ENCODE data around the gene ZSCAN26.

Gene ZSCAN26

GRCh38 chr6:28250747-28251146 lies 16.2 kb upstream of the ZSCAN26 start (continued):
- TF ChIP-seq POU6F1 (CRISPR knock-in tag; IDR thresholded peaks at IDR 0.05; ENCODE audit: borderline replicate concordance, low read depth), result no peak

GRCh38 chr6:28251661-28252008 lies 15.3 kb upstream of the ZSCAN26 start:
- no peak for TF ChIP-seq ZNF8 (CRISPR knock-in tag; IDR thresholded peaks at IDR 0.05)
- TF ChIP-seq ZNF70 (CRISPR knock-in tag; IDR thresholded peaks at IDR 0.05), result no peak
- no peak for TF ChIP-seq ZC3H10 (CRISPR knock-in tag; IDR thresholded peaks at IDR 0.05)
- no peak for TF ChIP-seq SNAI2 (CRISPR knock-in tag; IDR thresholded peaks at IDR 0.05)
- TF ChIP-seq RARB (CRISPR knock-in tag; IDR thresholded peaks at IDR 0.05), result no peak
- TF ChIP-seq ZFP30 (CRISPR knock-in tag; IDR thresholded peaks at IDR 0.05), result no peak
- no peak for TF ChIP-seq PPARA (CRISPR knock-in tag; IDR thresholded peaks at IDR 0.05; ENCODE audit: borderline replicate concordance)
- no peak for TF ChIP-seq CSRNP3 (CRISPR knock-in tag; IDR thresholded peaks at IDR 0.05)
- ATAC-seq, result peak; percentile 65

DNA sequence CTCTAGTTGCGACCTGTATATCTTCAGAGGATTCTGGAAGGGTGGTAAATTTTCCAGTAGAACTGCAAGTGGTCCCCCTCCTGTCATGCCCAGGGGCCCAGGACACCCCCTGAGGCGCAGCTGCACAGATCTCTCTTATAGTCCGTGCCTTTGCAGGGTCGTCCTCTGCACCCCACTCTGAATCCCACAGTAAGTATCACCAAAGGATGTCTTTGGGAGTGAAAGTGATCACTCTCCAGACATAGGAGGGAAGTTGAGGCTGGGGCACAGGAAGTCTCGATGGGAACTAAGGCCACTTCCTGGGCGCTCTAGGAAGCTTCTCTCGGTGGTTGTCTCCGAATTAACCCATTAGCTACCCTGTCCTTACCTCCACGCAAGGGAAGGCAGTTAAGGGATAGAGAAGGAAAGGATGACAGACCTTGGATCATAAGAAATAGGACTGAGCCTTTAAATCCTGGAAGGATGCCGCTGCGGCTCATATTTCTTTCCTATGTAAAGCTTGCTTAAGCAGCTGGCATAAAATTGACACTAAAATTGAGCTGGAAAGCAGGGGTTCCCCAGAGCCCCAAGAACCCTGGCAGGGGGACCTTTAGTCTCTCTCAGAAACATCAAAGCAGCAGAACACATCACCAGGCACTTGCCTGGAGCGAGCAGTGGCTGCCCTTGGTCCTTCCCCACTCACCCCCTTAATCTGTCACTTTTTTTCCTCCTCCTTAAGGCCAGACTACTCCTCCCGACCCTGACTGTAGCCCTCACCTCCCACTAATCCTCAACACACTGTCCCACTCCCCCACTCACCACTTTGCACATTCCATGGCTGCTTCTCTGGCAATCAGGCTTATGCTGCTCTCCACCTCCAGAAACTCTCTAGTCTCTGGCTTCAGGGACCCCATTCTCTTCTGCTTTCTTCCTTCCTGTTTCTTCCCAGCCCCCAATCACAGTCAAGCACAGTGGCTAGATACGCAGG lies 14.7 kb upstream of the ZSCAN26 start, which contains the start of gene ZKSCAN4:
Gene ZKSCAN4, minus strand, starts transcription at position 261 of the 967 bp plus-strand sequence. CDS start 289 bp downstream, outside the sequence.
- peak; percentile 98 for ATAC-seq
- TF ChIP-seq ZNF8 (CRISPR knock-in tag; IDR thresholded peaks at IDR 0.05), result no peak
- no peak for TF ChIP-seq ESRRG (CRISPR knock-in tag; IDR thresholded peaks at IDR 0.05)
- TF ChIP-seq ZNF565 (CRISPR knock-in tag; conservative IDR thresholded peaks at IDR 0.05; ENCODE audit: low read depth), result no peak
- no peak for TF ChIP-seq RARB (CRISPR knock-in tag; IDR thresholded peaks at IDR 0.05)
- TF ChIP-seq TOX (CRISPR knock-in tag; IDR thresholded peaks at IDR 0.05; ENCODE audit: borderline replicate concordance), result no peak
- no peak for TF ChIP-seq ZNF70 (CRISPR knock-in tag; IDR thresholded peaks at IDR 0.05)
- TF ChIP-seq GLIS3 (CRISPR knock-in tag; IDR thresholded peaks at IDR 0.05), result no peak
- TF ChIP-seq ISL1 (CRISPR knock-in tag; IDR thresholded peaks at IDR 0.05), result no peak
- TF ChIP-seq ARNTL (CRISPR knock-in tag; IDR thresholded peaks at IDR 0.05; ENCODE audit: borderline replicate concordance, low read depth), result no peak
- TF ChIP-seq TCF4 (CRISPR knock-in tag; IDR thresholded peaks at IDR 0.05; ENCODE audit: borderline replicate concordance), result no peak

GRCh38 chr6:28254121-28254519 lies 12.8 kb upstream of the ZSCAN26 start:
- no peak for ATAC-seq
- TF ChIP-seq BACH2 (CRISPR knock-in tag; IDR thresholded peaks at IDR 0.05; ENCODE audit: borderline replicate concordance) (no peak), ZC3H10 (CRISPR knock-in tag; IDR thresholded peaks at IDR 0.05) (no peak), RARB (CRISPR knock-in tag; IDR thresholded peaks at IDR 0.05) (no peak)

- no peak for ATAC-seq
- no peak for TF ChIP-seq ESRRG (CRISPR knock-in tag; IDR thresholded peaks at IDR 0.05)
- TF ChIP-seq ZNF70 (CRISPR knock-in tag; IDR thresholded peaks at IDR 0.05), result no peak
- TF ChIP-seq TOX (CRISPR knock-in tag; IDR thresholded peaks at IDR 0.05; ENCODE audit: borderline replicate concordance), result no peak
- TF ChIP-seq CSDC2 (CRISPR knock-in tag; IDR thresholded peaks at IDR 0.05), result no peak
- TF ChIP-seq CSRNP3 (CRISPR knock-in tag; IDR thresholded peaks at IDR 0.05), result no peak
- TF ChIP-seq, protein P1, sequence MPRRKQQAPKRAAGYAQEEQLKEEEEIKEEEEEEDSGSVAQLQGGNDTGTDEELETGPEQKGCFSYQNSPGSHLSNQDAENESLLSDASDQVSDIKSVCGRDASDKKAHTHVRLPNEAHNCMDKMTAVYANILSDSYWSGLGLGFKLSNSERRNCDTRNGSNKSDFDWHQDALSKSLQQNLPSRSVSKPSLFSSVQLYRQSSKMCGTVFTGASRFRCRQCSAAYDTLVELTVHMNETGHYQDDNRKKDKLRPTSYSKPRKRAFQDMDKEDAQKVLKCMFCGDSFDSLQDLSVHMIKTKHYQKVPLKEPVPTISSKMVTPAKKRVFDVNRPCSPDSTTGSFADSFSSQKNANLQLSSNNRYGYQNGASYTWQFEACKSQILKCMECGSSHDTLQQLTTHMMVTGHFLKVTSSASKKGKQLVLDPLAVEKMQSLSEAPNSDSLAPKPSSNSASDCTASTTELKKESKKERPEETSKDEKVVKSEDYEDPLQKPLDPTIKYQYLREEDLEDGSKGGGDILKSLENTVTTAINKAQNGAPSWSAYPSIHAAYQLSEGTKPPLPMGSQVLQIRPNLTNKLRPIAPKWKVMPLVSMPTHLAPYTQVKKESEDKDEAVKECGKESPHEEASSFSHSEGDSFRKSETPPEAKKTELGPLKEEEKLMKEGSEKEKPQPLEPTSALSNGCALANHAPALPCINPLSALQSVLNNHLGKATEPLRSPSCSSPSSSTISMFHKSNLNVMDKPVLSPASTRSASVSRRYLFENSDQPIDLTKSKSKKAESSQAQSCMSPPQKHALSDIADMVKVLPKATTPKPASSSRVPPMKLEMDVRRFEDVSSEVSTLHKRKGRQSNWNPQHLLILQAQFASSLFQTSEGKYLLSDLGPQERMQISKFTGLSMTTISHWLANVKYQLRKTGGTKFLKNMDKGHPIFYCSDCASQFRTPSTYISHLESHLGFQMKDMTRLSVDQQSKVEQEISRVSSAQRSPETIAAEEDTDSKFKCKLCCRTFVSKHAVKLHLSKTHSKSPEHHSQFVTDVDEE (CRISPR knock-in tag; IDR thresholded peaks at IDR 0.05), result no peak
- TF ChIP-seq ZFP30 (CRISPR knock-in tag; IDR thresholded peaks at IDR 0.05), result no peak
- TF ChIP-seq RARB (CRISPR knock-in tag; IDR thresholded peaks at IDR 0.05), result no peak
- no peak for TF ChIP-seq CREB5 (CRISPR knock-in tag; IDR thresholded peaks at IDR 0.05; ENCODE audit: low read depth)
- TF ChIP-seq ZC3H10 (CRISPR knock-in tag; IDR thresholded peaks at IDR 0.05), result no peak
- TF ChIP-seq ISL1 (CRISPR knock-in tag; IDR thresholded peaks at IDR 0.05), result no peak
- no peak for TF ChIP-seq ARNTL (CRISPR knock-in tag; IDR thresholded peaks at IDR 0.05; ENCODE audit: borderline replicate concordance, low read depth)
- TF ChIP-seq PPARA (CRISPR knock-in tag; IDR thresholded peaks at IDR 0.05; ENCODE audit: borderline replicate concordance), result no peak
- no peak for TF ChIP-seq BACH2 (CRISPR knock-in tag; IDR thresholded peaks at IDR 0.05; ENCODE audit: borderline replicate concordance)
- TF ChIP-seq ZNF565 (CRISPR knock-in tag; conservative IDR thresholded peaks at IDR 0.05; ENCODE audit: low read depth), result no peak
- no peak for TF ChIP-seq TCF4 (CRISPR knock-in tag; IDR thresholded peaks at IDR 0.05; ENCODE audit: borderline replicate concordance)
- no peak for TF ChIP-seq GLIS3 (CRISPR knock-in tag; IDR thresholded peaks at IDR 0.05)
These were observed 9.9 kb upstream of the ZSCAN26 start for GRCh38 chr6:28257042-28257441.
